GM13977 (cell line): ENCODE measurements around the gene ACACA.

Experiments used
- DNase-seq: peaks from one replicate; pipeline ENCODE4 v3.0.0; 2012; ENCODE audit warnings: low spot score
- in situ Hi-C: fragments of 300-500 bp; cut with MboI; formaldehyde crosslinking; loops from one replicate; pipeline ENCODE4 v1.12.0; 2022; ENCODE audit warnings: low sequenced_read_pairs, low pct_unique_long_range_greater_than_20kb, mixed read lengths, inconsistent platforms; ENCODE audit not compliant: unreplicated experiment
- TF ChIP-seq, protein P1 (sequence below): IDR thresholded peaks from 2 replicates; pipeline ENCODE4 v1.5.1; 2012; ENCODE audit warnings: mild to moderate bottlenecking, control low read depth; ENCODE audit not compliant: insufficient read depth; ENCODE audit errors: extremely low read depth, missing control alignments

ACACA gene

DNA sequence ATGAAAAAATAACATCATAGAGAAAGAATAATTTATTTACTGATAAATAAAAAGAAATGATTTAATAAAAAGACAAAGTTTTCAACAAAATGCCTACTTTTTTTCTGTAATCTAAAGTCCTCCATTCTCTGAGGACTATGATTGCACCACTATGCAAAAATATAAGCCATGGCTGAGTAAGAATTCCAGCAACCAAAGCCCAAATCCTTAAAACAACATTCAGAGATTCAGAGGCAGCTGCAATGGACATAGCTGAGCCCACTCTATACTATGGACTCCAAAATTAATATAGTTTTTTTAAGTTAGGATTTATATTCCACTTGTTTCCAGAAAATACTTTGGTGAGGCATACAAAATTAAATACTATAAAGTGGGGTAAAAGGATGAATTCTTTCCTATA lies 200.3 kb downstream of the ACACA start:
- no peak for DNase-seq
- TF ChIP-seq, protein P1, sequence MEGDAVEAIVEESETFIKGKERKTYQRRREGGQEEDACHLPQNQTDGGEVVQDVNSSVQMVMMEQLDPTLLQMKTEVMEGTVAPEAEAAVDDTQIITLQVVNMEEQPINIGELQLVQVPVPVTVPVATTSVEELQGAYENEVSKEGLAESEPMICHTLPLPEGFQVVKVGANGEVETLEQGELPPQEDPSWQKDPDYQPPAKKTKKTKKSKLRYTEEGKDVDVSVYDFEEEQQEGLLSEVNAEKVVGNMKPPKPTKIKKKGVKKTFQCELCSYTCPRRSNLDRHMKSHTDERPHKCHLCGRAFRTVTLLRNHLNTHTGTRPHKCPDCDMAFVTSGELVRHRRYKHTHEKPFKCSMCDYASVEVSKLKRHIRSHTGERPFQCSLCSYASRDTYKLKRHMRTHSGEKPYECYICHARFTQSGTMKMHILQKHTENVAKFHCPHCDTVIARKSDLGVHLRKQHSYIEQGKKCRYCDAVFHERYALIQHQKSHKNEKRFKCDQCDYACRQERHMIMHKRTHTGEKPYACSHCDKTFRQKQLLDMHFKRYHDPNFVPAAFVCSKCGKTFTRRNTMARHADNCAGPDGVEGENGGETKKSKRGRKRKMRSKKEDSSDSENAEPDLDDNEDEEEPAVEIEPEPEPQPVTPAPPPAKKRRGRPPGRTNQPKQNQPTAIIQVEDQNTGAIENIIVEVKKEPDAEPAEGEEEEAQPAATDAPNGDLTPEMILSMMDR, result no peak
- in situ Hi-C loops, result no loop called here

DNA sequence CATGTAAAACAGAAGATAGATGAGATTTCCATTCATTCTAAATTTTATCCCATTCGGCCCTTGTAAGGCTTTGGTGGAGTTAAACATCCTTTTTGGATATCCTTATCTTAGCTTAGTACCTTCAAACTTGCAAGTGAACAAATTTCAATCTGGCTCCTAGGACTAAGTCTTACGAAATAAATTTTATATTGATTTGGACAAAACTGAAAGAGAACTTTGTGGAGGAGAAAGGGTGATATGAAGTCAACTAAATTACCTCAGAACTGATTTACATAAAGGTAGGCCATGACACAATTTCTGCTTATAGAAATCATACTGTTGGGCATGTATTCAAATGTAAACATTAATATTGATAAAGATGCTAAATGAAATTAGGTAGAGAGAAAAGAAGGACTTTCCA lies 206.1 kb downstream of the ACACA start:
- TF ChIP-seq, protein P1, result no peak
- DNase-seq, result no peak
- in situ Hi-C loops, result no loop called here

DNA sequence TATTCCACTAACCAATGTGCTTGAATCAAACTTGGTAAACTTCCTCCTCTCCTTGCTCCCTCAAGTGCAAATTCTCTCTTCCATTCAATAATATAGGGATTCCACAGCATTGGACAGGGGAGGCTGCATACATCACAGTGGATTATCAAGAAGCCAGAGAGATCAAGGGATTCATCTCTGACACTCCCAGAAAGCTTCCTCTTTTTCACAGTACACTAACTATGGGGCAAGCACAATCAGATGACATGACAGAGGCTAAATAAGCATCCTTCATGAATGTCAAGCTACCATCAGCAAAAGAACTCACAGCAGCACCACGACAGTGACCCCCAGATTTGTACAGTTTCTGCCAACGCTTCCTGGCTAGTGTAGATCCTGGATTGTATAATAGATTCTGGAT lies 209.3 kb downstream of the ACACA start:
- TF ChIP-seq, protein P1, result no peak
- DNase-seq, result no peak
- in situ Hi-C loops, result no loop called here

- in situ Hi-C loops, result no loop called here
- TF ChIP-seq, protein P1, result no peak
- DNase-seq, result no peak
Measured at GRCh38 chr17:37194208-37194607, 212.4 kb downstream of the ACACA start.

DNA sequence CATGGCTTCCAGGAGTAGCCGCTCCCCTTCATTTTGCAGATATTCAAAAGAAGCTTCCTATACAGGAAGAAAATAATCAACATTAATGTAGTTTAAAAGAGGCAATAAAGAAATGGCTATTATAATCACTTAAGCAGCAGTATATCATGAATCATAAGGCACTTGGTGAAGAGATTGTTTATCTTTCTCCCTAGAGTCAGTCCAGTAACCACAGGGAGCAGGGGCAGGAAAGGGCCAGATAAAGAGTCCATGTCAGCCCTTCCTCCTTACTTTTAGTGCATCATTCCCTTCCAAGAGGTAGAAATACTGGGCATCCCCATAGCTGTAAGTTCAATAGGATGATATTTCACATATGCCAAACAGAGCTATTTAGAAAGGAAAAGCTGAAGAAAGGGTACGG lies 215.4 kb downstream of the ACACA start:
- in situ Hi-C loops, result no loop called here
- TF ChIP-seq, protein P1, result no peak
- no peak for DNase-seq

GRCh38 chr17:37190493-37190892 lies 216.1 kb downstream of the ACACA start:
- DNase-seq, result no peak
- TF ChIP-seq, protein P1, result no peak
- in situ Hi-C loops, result no loop called here

DNA sequence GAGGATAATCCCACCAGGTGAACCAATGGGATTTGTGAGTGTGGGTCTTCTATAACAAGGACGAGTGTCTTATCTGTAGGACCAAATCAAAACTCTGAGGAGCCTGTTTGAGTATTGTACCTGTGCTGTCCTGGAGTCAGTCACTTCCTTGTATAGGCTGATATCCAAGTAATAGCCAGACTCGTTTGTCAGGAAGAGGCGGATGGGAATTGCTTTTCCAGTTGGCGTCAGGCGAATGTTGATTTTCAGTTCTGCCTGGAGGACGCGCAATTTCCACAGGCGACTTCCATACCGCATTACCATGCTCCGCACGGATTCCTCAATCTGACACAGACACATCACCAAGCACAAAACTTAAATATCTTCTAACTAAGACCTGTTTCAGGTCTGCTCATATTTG lies 218.5 kb downstream of the ACACA start:
- no peak for DNase-seq
- in situ Hi-C loops, result no loop called here
- TF ChIP-seq, protein P1, result no peak
